ENCODE measurements around the gene THBS2. TPM values are rescaled to one million over a fixed set of nuclear protein-coding genes. Genes with fewer than 3 reads are reported as not detected.
A peak's percentile ranks its signal among the peaks of the same experiment; 100 is the strongest.

Gene THBS2
- total RNA-seq, 8 experiments from 2014 or later: 0.59 to 42.2 (median 2.6) TPM

DNA sequence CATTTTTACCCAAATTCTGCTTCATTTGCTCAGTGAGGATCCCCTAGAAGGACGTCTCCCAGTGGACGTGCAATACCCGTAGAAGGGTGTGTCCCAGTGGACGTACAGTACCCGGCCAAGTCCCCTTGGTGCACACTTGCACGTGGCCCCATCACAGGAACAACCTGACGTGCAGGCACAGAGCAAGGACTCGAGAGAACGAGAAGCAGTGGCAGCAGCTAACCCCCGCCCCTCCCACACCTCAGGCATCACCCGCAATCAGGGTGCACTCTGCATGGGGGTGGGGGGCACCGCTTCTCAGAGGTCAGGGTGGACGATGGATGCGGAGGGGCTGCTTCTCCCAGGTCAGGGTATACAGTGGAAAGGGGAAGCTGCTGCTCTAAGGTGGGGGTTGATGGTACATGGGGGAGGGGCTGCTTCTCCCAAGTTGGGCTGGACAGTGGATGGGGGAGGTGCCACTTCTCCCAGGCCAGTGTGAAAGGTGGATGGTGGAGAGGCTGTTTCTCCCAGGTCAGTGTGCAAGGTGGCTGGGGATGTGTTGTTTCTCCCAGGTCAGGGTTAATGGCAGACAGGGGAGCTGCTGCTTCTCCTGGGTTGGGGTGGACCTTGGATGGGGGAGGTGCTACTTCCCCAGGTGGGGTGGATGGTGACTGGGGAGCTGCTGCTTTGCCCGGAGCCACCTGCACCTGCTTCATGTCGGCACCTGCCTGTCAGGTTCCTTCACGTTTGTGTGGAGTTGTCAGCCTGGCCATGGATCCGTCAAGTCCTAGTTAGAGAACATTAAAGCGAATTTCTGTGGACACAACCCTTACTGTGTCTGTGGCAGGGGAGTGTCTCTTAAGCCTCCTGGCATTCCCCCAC, 1.0 kb upstream of the THBS2 start:
- in situ Hi-C loops (cut with MboI; ENCODE audit: low pct_unique_long_range_greater_than_20kb in 2 of 9, low sequenced_read_pairs in 9 of 9, unreplicated experiment in 9 of 9): no loop called here
- no peak overlapping the region for H3K4me3 ChIP-seq
- no peak overlapping the region for H3K27ac ChIP-seq
- WGBS, 10 experiments: 0 to 81% (median 40%) methylated on average over 1 to 7 of the region's 19 CpGs; no CpG with 5 or more reads in 4 of the 10 experiments
- no peak for ATAC-seq (replicated peaks in 6 of 8)
- H3K4me1 ChIP-seq (replicated peaks in 1 of 2): peaks cover 19 to 23% of the 10 kb centered on the region in 2 donors

GRCh38 chr6:169252505-169253189, 999 bp downstream of the THBS2 start:
- Histone ChIP-seq H3K4me3 (peak overlapping the region in 4 of 5 donors; percentile 14 to 46 (median 27)), H3K27ac (no peak overlapping the region), H3K4me1 (replicated peaks in 1 of 2) (peaks cover 19 to 23% of the 10 kb centered on the region in 2 donors)
- in situ Hi-C loops (cut with MboI; ENCODE audit: low pct_unique_long_range_greater_than_20kb in 2 of 9, low sequenced_read_pairs in 9 of 9, unreplicated experiment in 9 of 9): no loop called here
- WGBS, 10 experiments: 0 to 17% (median 6%) methylated on average over 1 to 12 of the region's 14 CpGs; no CpG with 5 or more reads in 2 of the 10 experiments
- ATAC-seq (replicated peaks in 6 of 8): peak; percentile 7 to 62 (median 33)

DNA sequence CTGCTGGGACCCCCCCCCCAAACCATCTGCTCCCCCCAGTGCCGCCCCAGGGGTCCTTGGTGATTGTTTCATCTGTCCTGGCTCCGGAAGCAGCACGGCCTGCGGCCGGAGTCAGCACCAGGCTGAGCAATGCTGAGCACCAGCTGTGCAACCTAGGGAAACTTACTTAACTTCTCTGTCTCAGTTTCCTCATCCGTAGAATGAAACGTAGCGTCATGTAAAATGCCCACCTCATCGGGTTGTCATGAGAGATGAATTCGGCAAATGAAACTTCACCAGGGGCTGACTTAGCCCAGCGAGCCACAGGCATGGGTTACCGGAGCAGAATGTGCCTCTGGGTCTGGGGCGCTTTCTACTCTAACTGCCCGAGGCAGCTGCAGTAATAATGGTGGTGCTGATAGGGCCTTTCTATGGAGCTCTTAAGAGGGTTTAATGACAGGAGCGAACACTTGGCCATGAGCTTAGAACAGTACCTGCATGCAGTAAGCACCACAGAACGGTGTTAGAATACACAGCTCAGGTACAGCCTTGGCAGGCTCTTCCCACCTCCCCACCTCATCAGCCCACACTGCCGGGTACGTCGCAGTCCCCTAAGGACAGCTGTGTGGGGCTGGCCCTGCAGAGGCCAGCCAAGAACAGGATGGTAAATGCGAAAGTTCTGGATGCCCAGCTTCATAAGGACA, 1.7 kb downstream of the THBS2 start:
- in situ Hi-C loops (cut with MboI; ENCODE audit: low pct_unique_long_range_greater_than_20kb in 2 of 9, low sequenced_read_pairs in 9 of 9, unreplicated experiment in 9 of 9): no loop called here
- H3K27ac ChIP-seq: no peak overlapping the region
- peak overlapping the region in 2 of 5 donors; percentile 33 to 46 for H3K4me3 ChIP-seq
- WGBS, 10 experiments: 17 to 67% (median 58%) methylated on average over 1 to 9 of the region's 20 CpGs; no CpG with 5 or more reads in 5 of the 10 experiments
- peak in 1 of 8 experiments; percentile 2 for ATAC-seq (replicated peaks in 6 of 8)
- peaks cover 19 to 23% of the 10 kb centered on the region in 2 donors for H3K4me1 ChIP-seq (replicated peaks in 1 of 2)

GRCh38 chr6:169251371-169251802, 2.3 kb downstream of the THBS2 start:
- no peak overlapping the region for H3K27ac ChIP-seq
- peaks cover 19 to 23% of the 10 kb centered on the region in 2 donors for H3K4me1 ChIP-seq (replicated peaks in 1 of 2)
- H3K4me3 ChIP-seq: no peak overlapping the region
- WGBS, 10 experiments: 0 to 79% (median 60%) methylated on average over 1 to 5 of the region's 6 CpGs; no CpG with 5 or more reads in 3 of the 10 experiments
- no peak for ATAC-seq (replicated peaks in 6 of 8)
- in situ Hi-C loops (cut with MboI; ENCODE audit: low pct_unique_long_range_greater_than_20kb in 2 of 9, low sequenced_read_pairs in 9 of 9, unreplicated experiment in 9 of 9): no loop called here

GRCh38 chr6:169250660-169251059, 3.0 kb downstream of the THBS2 start:
- H3K4me3 ChIP-seq: no peak overlapping the region
- in situ Hi-C loops (cut with MboI; ENCODE audit: low pct_unique_long_range_greater_than_20kb in 2 of 9, low sequenced_read_pairs in 9 of 9, unreplicated experiment in 9 of 9): no loop called here
- H3K4me1 ChIP-seq (replicated peaks in 1 of 2): peaks cover 19 to 23% of the 10 kb centered on the region in 2 donors
- ATAC-seq (replicated peaks in 6 of 8): peak; percentile 32 to 79 (median 48)
- no peak overlapping the region for H3K27ac ChIP-seq
- 0 to 100% (median 73%) methylated on average over 1 to 5 of the region's 5 CpGs for WGBS, 10 experiments

DNA sequence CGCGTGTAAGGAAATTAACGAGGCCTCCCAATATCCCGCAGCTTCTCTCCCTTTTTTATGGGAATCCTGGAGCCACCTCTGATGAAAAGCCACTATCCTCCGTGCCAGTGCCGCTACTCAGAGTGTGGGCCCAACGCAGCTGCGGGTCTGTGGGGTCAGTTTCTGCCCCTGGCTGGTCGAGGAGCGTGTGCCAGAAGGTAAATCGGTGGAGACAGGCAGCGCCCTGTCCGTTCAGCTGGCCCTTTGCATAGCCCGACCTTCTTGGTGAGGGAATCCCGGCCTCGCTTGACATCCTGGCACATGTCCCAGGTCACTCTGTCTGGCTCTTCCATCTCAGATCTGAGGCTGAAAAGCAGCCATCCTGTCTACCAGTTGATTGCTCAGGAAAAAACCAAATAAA, 4.6 kb downstream of the THBS2 start:
- WGBS, 10 experiments: 47 to 95% (median 90%) methylated on average over 2 to 10 of the region's 16 CpGs; no CpG with 5 or more reads in 5 of the 10 experiments

GRCh38 chr6:169248521-169248971, 5.1 kb downstream of the THBS2 start:
- in situ Hi-C loops (cut with MboI; ENCODE audit: low pct_unique_long_range_greater_than_20kb in 2 of 9, low sequenced_read_pairs in 9 of 9, unreplicated experiment in 9 of 9): no loop called here
- H3K27ac ChIP-seq: no peak overlapping the region
- H3K4me3 ChIP-seq: no peak overlapping the region
- ATAC-seq (replicated peaks in 6 of 8): no peak
- WGBS, 10 experiments: 86 to 100% (median 92%) methylated on average over 2 to 14 of the region's 36 CpGs; no CpG with 5 or more reads in 1 of the 10 experiments
- peaks cover 13 to 15% of the 10 kb centered on the region in 2 donors for H3K4me1 ChIP-seq (replicated peaks in 1 of 2)

More for the DNA sequence above, 4.6 kb downstream of the THBS2 start:
- Histone ChIP-seq H3K4me3 (no peak overlapping the region), H3K4me1 (replicated peaks in 1 of 2) (peaks cover 16 to 18% of the 10 kb centered on the region in 2 donors), H3K27ac (no peak overlapping the region)
- in situ Hi-C loops (cut with MboI; ENCODE audit: low pct_unique_long_range_greater_than_20kb in 2 of 9, low sequenced_read_pairs in 9 of 9, unreplicated experiment in 9 of 9): no loop called here
- ATAC-seq (replicated peaks in 6 of 8): no peak

DNA sequence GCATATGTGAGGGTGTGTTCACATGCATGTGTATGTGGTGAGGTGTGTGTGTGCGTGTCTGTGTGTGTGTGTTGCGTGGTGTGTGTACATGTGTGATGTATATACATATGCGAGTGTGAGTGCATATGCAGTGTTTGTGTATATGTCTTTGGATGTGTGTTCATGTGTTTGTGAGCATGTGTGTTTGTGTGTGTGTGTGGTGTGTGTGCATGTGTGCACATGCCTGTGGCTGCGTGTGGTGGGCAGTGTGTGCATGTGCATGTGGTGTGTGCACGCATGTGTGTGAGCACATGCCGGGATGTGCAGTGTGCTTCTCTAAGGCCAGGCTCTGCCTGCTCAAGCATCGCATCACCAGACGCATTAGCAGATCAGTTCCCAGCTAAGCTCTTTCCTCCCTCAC, 5.7 kb downstream of the THBS2 start:
- in situ Hi-C loops (cut with MboI; ENCODE audit: low pct_unique_long_range_greater_than_20kb in 2 of 9, low sequenced_read_pairs in 9 of 9, unreplicated experiment in 9 of 9): no loop called here
- Histone ChIP-seq H3K27ac (no peak overlapping the region), H3K4me1 (replicated peaks in 1 of 2) (peaks cover 8 to 11% of the 10 kb centered on the region in 2 donors), H3K4me3 (no peak overlapping the region)
- WGBS, 10 experiments: 50 to 100% (median 100%) methylated on average over 1 to 5 of the region's 8 CpGs; no CpG with 5 or more reads in 4 of the 10 experiments
- no peak for ATAC-seq (replicated peaks in 6 of 8)

DNA sequence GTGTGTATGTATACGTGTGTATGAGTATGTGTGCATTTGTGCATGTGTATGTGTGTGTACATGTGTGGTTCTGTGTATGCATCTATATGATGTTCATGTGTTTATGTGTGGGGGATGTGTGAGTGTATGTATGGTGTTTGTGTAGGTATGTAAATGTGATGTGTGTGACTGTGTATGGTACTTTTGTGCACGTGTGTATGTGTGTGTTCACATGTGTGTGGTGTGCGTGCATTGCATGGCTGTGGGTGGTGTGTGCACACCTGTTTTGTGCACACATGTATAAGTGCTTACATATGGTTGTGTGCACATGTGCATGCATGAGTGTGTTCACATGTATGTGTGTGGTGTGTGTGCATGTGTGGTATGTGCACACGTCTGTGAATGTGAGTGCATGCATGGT, 6.2 kb downstream of the THBS2 start:
- no peak overlapping the region for H3K27ac ChIP-seq
- 20 to 97% (median 81%) methylated on average over 1 to 4 of the region's 4 CpGs; no CpG with 5 or more reads in 5 of the 10 experiments for WGBS, 10 experiments
- in situ Hi-C loops (cut with MboI; ENCODE audit: low pct_unique_long_range_greater_than_20kb in 2 of 9, low sequenced_read_pairs in 9 of 9, unreplicated experiment in 9 of 9): no loop called here
- ATAC-seq (replicated peaks in 6 of 8): no peak
- H3K4me3 ChIP-seq: no peak overlapping the region
- H3K4me1 ChIP-seq (replicated peaks in 1 of 2): peaks cover 4 to 8% of the 10 kb centered on the region in 2 donors

DNA sequence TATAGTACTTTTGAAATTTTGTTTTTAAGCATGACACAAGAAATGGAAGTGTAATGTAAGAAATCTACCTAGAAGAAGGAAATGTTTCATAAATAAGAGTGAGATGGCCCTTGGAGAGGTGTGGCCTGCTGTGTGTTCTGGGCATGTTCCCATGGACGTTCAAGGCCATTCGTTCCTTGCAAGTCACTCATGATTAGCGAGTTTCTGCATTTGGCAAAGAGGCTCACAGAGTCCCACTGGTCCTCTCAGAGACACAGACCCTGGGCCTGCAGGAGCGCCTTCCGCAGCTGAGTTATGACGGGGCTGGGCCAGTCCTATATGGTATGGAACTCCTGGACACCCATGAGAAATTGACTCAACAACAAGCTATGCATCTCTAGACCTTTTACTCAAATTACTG, 7.2 kb downstream of the THBS2 start:
- in situ Hi-C loops (cut with MboI; ENCODE audit: low pct_unique_long_range_greater_than_20kb in 2 of 9, low sequenced_read_pairs in 9 of 9, unreplicated experiment in 9 of 9): no loop called here
- Histone ChIP-seq H3K4me3 (no peak overlapping the region), H3K27ac (no peak overlapping the region), H3K4me1 (replicated peaks in 1 of 2) (peaks cover 0 to 3% of the 10 kb centered on the region in 2 donors)
- WGBS, 10 experiments: 40 to 100% (median 78%) methylated on average over 1 to 6 of the region's 6 CpGs; no CpG with 5 or more reads in 1 of the 10 experiments
- ATAC-seq (replicated peaks in 6 of 8): no peak

GRCh38 chr6:169244684-169245383, 8.8 kb downstream of the THBS2 start:
- in situ Hi-C loops (cut with MboI; ENCODE audit: low pct_unique_long_range_greater_than_20kb in 2 of 9, low sequenced_read_pairs in 9 of 9, unreplicated experiment in 9 of 9): no loop called here
- no peak overlapping the region for H3K27ac ChIP-seq
- H3K4me3 ChIP-seq: no peak overlapping the region
- no peak for ATAC-seq (replicated peaks in 6 of 8)
- H3K4me1 ChIP-seq (replicated peaks in 1 of 2): no peaks in the 10 kb centered on the region
- 41 to 100% (median 92%) methylated on average over 2 to 10 of the region's 15 CpGs; no CpG with 5 or more reads in 1 of the 10 experiments for WGBS, 10 experiments

DNA sequence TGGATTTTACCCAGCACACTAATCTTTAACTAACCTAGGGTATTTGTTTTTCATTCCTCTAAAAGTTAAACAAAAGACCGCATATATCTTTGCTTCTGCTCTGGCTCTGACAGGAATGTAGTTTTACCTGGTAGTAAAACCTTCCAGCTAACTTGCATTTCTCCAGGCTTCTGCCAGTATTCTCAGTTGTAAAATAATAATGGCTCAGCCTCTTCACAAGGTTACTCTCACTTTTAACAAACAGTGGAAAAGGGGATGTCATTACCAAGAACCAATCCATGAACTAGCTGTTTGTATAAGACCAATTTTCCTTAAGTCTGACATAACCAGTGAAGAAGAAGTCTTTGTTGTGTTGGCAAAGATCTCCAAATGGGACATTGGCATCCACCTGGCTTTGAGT, 10.0 kb downstream of the THBS2 start:
- WGBS, 10 experiments: 75 to 100% (median 89%) methylated on average over 1 of the region's 1 CpG; no CpG with 5 or more reads in 3 of the 10 experiments
- Histone ChIP-seq H3K27ac (no peak overlapping the region), H3K4me1 (replicated peaks in 1 of 2) (no peaks in the 10 kb centered on the region), H3K4me3 (no peak overlapping the region)
- no peak for ATAC-seq (replicated peaks in 6 of 8)
- in situ Hi-C loops (cut with MboI; ENCODE audit: low pct_unique_long_range_greater_than_20kb in 2 of 9, low sequenced_read_pairs in 9 of 9, unreplicated experiment in 9 of 9): no loop called here

Data from motor neuron (in vitro differentiated cells).